PC-9 (cell line): Measurements from ENCODE around the gene ADGRD2.

Experiments used
- EZH2 ChIP-seq: fragments of 200-600 bp; sonication (generic); IDR thresholded peaks from 2 replicates; pipeline ENCODE4 v1.8.0; 2017; ENCODE audit warnings: antibody characterized with exemption, low read depth
- TF ChIP-seq, protein P1 (sequence below): fragments of 200-600 bp; sonication (generic); conservative IDR thresholded peaks from 2 replicates; pipeline ENCODE4 v1.6.1; 2017; ENCODE audit warnings: mixed run types, antibody characterized with exemption, mild to moderate bottlenecking, moderate library complexity

DNA sequence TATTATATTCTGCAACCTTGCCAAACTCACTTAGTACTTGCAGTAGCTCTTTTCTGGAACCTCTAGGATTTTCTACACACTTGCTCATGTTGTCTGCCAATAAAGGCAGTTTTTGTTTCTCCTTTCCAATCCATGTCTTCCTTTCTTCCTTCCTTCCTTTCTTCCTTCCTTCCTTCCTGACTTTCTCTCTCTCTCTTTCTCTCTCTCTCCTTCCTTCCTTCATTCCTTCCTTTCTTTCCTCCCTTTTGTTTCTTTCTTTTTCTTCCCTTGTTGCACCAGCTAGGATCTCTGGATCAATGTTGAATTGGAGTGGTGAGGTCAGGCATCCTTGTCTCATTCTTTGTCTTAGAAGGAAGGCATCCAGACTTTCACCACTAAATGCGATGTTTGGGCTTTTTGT is 12.5 kb downstream of the ADGRD2 start:
- TF ChIP-seq, protein P1, sequence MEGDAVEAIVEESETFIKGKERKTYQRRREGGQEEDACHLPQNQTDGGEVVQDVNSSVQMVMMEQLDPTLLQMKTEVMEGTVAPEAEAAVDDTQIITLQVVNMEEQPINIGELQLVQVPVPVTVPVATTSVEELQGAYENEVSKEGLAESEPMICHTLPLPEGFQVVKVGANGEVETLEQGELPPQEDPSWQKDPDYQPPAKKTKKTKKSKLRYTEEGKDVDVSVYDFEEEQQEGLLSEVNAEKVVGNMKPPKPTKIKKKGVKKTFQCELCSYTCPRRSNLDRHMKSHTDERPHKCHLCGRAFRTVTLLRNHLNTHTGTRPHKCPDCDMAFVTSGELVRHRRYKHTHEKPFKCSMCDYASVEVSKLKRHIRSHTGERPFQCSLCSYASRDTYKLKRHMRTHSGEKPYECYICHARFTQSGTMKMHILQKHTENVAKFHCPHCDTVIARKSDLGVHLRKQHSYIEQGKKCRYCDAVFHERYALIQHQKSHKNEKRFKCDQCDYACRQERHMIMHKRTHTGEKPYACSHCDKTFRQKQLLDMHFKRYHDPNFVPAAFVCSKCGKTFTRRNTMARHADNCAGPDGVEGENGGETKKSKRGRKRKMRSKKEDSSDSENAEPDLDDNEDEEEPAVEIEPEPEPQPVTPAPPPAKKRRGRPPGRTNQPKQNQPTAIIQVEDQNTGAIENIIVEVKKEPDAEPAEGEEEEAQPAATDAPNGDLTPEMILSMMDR = no peak
- no peak for TF ChIP-seq EZH2
